Measurements from ENCODE around the gene ZDHHC4.

The ZDHHC4 gene

GRCh38 chr7:6637544-6638229 is 60.4 kb downstream of the ZDHHC4 start:
- peak; percentile 24 for DNase-seq

All from GF-D8 (cell line).